ENCODE results near the gene SMYD3.
"Not testable (repeated sequence)": the region's sequence is repeated elsewhere in the genome, so short reads cannot be mapped to it uniquely, and the experiment has no call there.

The SMYD3 gene

GRCh38 chr1:245714027-245714426 is 793.1 kb downstream of the SMYD3 start:
- not testable (repeated sequence) for H3K9me3 ChIP-seq (ENCODE audit: control insufficient read depth in 2 of 2, low read length in 2 of 2); H3K4me1 ChIP-seq (ENCODE audit: control insufficient read depth in 2 of 2, insufficient read depth in 2 of 2, low read length in 2 of 2); H3K9ac ChIP-seq (ENCODE audit: low read depth in 1 of 2, low read length in 2 of 2); H3K27ac ChIP-seq (ENCODE audit: low read depth in 2 of 2, low read length in 2 of 2); H3K36me3 ChIP-seq (ENCODE audit: control insufficient read depth in 2 of 2, insufficient read depth in 2 of 2, low read length in 2 of 2); H3K4me3 ChIP-seq (ENCODE audit: low read length in 2 of 2); H3K27me3 ChIP-seq (ENCODE audit: control insufficient read depth in 2 of 2, insufficient read depth in 2 of 2, low read length in 2 of 2)

DNA sequence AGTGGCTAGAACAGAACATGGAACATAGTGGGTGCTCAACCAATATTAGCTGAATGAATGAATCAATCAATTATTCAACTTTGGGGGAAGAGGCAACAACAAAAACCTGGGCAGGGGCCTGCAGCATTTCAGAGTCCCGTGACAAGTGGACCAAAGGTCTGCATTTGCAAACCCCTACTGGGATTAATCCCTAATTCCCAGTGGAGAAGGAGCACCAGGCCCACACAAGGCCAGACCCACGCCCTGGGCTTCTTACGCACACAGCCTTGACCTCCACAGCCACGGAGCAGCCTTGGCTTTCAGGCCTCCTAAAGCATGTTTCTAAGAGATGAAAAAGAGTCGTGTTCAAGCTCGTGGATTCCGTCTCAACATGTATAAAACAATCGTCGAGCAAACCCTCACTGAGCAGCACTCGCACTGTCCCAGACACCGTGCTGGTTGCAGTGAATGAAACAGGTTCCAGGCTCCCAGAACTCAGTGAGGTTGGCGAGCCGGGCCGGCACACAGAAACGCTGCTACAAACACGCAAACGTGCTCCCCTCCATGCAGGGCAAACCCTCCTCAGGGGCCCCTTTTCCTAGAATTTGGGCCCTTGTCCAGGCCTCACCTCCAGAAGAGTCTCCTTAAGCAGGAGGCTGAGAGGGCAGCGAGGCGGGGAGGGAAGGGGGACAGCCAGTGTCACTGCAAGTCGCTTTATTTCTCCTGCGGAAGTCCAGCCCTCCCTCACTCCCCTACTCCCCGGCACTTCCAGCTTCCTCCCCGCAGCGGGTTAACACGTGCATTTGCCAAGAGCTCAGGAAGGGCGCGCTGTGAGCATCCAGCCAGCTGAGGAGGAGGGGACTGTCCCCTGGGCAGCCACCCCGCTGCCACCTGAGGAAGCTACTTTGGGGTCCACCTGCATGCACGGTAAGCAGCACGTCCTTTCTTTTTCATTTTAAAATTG is 795.8 kb downstream of the SMYD3 start:
- no peak overlapping the region for H3K27ac ChIP-seq (ENCODE audit: low read depth in 2 of 2, low read length in 2 of 2)
- no peaks in the 10 kb centered on the region for H3K4me1 ChIP-seq (ENCODE audit: control insufficient read depth in 2 of 2, insufficient read depth in 2 of 2, low read length in 2 of 2)
- no peaks in the 10 kb centered on the region for H3K36me3 ChIP-seq (ENCODE audit: control insufficient read depth in 2 of 2, insufficient read depth in 2 of 2, low read length in 2 of 2)
- H3K9me3 ChIP-seq (ENCODE audit: control insufficient read depth in 2 of 2, low read length in 2 of 2), result no peaks in the 10 kb centered on the region
- H3K9ac ChIP-seq (ENCODE audit: low read depth in 1 of 2, low read length in 2 of 2), result no peak overlapping the region
- no peak overlapping the region for H3K4me3 ChIP-seq (ENCODE audit: low read length in 2 of 2)
- H3K27me3 ChIP-seq (ENCODE audit: control insufficient read depth in 2 of 2, insufficient read depth in 2 of 2, low read length in 2 of 2), result no peaks in the 10 kb centered on the region

GRCh38 chr1:245707941-245708340 is 799.1 kb downstream of the SMYD3 start:
- no peaks in the 10 kb centered on the region for H3K9me3 ChIP-seq (ENCODE audit: control insufficient read depth in 2 of 2, low read length in 2 of 2)
- no peak overlapping the region for H3K4me3 ChIP-seq (ENCODE audit: low read length in 2 of 2)
- H3K27ac ChIP-seq (ENCODE audit: low read depth in 2 of 2, low read length in 2 of 2), result no peak overlapping the region
- no peaks in the 10 kb centered on the region for H3K36me3 ChIP-seq (ENCODE audit: control insufficient read depth in 2 of 2, insufficient read depth in 2 of 2, low read length in 2 of 2)
- no peaks in the 10 kb centered on the region for H3K4me1 ChIP-seq (ENCODE audit: control insufficient read depth in 2 of 2, insufficient read depth in 2 of 2, low read length in 2 of 2)
- H3K9ac ChIP-seq (ENCODE audit: low read depth in 1 of 2, low read length in 2 of 2), result no peak overlapping the region
- H3K27me3 ChIP-seq (ENCODE audit: control insufficient read depth in 2 of 2, insufficient read depth in 2 of 2, low read length in 2 of 2), result no peaks in the 10 kb centered on the region

DNA sequence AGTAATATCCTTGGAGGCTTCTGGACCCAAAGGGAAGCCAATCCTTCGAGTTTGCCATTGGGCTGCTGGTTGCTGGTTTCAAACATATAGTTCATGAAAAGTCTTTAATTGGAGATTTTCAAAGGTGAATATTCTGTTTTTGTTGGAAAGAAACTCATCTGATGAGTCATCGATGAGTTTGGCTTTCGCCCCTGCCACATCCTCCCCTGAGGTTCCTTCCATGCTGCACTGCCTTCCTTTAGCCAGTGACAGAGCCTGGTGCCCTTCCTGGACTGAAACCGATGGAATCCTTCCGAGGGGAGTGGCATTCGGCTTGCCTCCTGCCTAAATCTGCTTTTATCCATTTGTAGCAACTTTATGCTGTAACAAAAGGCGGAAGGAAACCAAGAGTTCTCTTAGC is 802.3 kb downstream of the SMYD3 start:
- H3K27me3 ChIP-seq (ENCODE audit: control insufficient read depth in 2 of 2, insufficient read depth in 2 of 2, low read length in 2 of 2), result no peaks in the 10 kb centered on the region
- no peaks in the 10 kb centered on the region for H3K9me3 ChIP-seq (ENCODE audit: control insufficient read depth in 2 of 2, low read length in 2 of 2)
- H3K4me1 ChIP-seq (ENCODE audit: control insufficient read depth in 2 of 2, insufficient read depth in 2 of 2, low read length in 2 of 2), result no peaks in the 10 kb centered on the region
- H3K36me3 ChIP-seq (ENCODE audit: control insufficient read depth in 2 of 2, insufficient read depth in 2 of 2, low read length in 2 of 2), result no peaks in the 10 kb centered on the region
- H3K9ac ChIP-seq (ENCODE audit: low read depth in 1 of 2, low read length in 2 of 2), result no peak overlapping the region
- H3K27ac ChIP-seq (ENCODE audit: low read depth in 2 of 2, low read length in 2 of 2), result no peak overlapping the region
- no peak overlapping the region for H3K4me3 ChIP-seq (ENCODE audit: low read length in 2 of 2)

DNA sequence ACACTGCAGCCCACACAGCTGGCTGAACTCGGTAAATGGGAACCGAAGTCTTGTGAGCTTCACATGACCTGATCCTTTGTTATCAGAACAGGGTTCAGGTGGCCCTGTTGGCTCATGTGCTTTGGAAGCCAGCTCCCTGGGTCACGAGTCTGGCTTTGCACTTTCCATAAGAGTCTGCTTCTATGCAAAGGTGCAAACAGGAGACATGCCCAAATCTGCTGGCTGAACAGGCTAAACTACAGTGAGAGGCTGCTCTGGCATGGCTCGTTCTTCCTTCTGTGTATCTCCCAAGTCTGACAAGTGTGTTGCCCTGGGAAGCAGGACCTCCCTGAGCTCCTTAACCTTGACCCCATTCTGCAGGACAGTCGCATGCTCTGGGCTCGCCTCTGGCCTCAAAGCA is 802.7 kb downstream of the SMYD3 start:
- Histone ChIP-seq H3K4me1 (ENCODE audit: control insufficient read depth in 2 of 2, insufficient read depth in 2 of 2, low read length in 2 of 2) (no peaks in the 10 kb centered on the region), H3K9me3 (ENCODE audit: control insufficient read depth in 2 of 2, low read length in 2 of 2) (no peaks in the 10 kb centered on the region), H3K27ac (ENCODE audit: low read depth in 2 of 2, low read length in 2 of 2) (no peak overlapping the region), H3K9ac (ENCODE audit: low read depth in 1 of 2, low read length in 2 of 2) (no peak overlapping the region), H3K4me3 (ENCODE audit: low read length in 2 of 2) (no peak overlapping the region), H3K27me3 (ENCODE audit: control insufficient read depth in 2 of 2, insufficient read depth in 2 of 2, low read length in 2 of 2) (no peaks in the 10 kb centered on the region), H3K36me3 (ENCODE audit: control insufficient read depth in 2 of 2, insufficient read depth in 2 of 2, low read length in 2 of 2) (no peaks in the 10 kb centered on the region)

- H3K36me3 ChIP-seq (ENCODE audit: control insufficient read depth in 2 of 2, insufficient read depth in 2 of 2, low read length in 2 of 2), result no peaks in the 10 kb centered on the region
- H3K9ac ChIP-seq (ENCODE audit: low read depth in 1 of 2, low read length in 2 of 2), result no peak overlapping the region
Measured at GRCh38 chr1:245702346-245702745, 804.7 kb downstream of the SMYD3 start.

DNA sequence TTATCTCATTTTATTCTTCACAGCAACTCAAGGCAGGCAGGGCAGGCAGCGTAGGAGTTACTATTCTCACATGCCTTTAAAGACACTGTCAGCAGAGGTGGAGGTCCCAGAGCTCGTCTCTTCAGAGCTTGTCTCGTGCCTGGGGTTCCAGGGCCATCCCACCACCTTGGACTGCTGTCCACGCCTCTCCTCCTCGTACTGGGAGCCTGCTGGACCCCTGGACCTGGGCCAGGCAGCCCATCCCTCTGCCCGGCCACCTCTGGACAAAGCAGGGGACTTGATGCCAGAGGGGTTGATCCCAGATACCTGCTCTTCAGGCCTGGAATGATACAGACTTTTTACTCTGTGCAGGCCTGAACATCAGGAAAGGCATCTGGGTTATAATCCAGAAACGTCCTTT is 805.4 kb downstream of the SMYD3 start:
- no peaks in the 10 kb centered on the region for H3K4me1 ChIP-seq (ENCODE audit: control insufficient read depth in 2 of 2, insufficient read depth in 2 of 2, low read length in 2 of 2)
- no peaks in the 10 kb centered on the region for H3K9me3 ChIP-seq (ENCODE audit: control insufficient read depth in 2 of 2, low read length in 2 of 2)
- no peaks in the 10 kb centered on the region for H3K27me3 ChIP-seq (ENCODE audit: control insufficient read depth in 2 of 2, insufficient read depth in 2 of 2, low read length in 2 of 2)
- no peak overlapping the region for H3K27ac ChIP-seq (ENCODE audit: low read depth in 2 of 2, low read length in 2 of 2)
- H3K36me3 ChIP-seq (ENCODE audit: control insufficient read depth in 2 of 2, insufficient read depth in 2 of 2, low read length in 2 of 2), result no peaks in the 10 kb centered on the region
- H3K9ac ChIP-seq (ENCODE audit: low read depth in 1 of 2, low read length in 2 of 2), result no peak overlapping the region
- no peak overlapping the region for H3K4me3 ChIP-seq (ENCODE audit: low read length in 2 of 2)

More at GRCh38 chr1:245702346-245702745, 804.7 kb downstream of the SMYD3 start:
- H3K9me3 ChIP-seq (ENCODE audit: control insufficient read depth in 2 of 2, low read length in 2 of 2), result no peaks in the 10 kb centered on the region
- H3K4me1 ChIP-seq (ENCODE audit: control insufficient read depth in 2 of 2, insufficient read depth in 2 of 2, low read length in 2 of 2), result no peaks in the 10 kb centered on the region
- H3K4me3 ChIP-seq (ENCODE audit: low read length in 2 of 2), result no peak overlapping the region
- H3K27ac ChIP-seq (ENCODE audit: low read depth in 2 of 2, low read length in 2 of 2), result no peak overlapping the region
- H3K27me3 ChIP-seq (ENCODE audit: control insufficient read depth in 2 of 2, insufficient read depth in 2 of 2, low read length in 2 of 2), result no peaks in the 10 kb centered on the region

- Histone ChIP-seq H3K36me3 (ENCODE audit: control insufficient read depth in 2 of 2, insufficient read depth in 2 of 2, low read length in 2 of 2) (no peaks in the 10 kb centered on the region), H3K4me1 (ENCODE audit: control insufficient read depth in 2 of 2, insufficient read depth in 2 of 2, low read length in 2 of 2) (no peaks in the 10 kb centered on the region), H3K9me3 (ENCODE audit: control insufficient read depth in 2 of 2, low read length in 2 of 2) (no peaks in the 10 kb centered on the region)
Measured at GRCh38 chr1:245700631-245701030, 806.4 kb downstream of the SMYD3 start.

More at GRCh38 chr1:245700631-245701030, 806.4 kb downstream of the SMYD3 start:
- Histone ChIP-seq H3K9ac (ENCODE audit: low read depth in 1 of 2, low read length in 2 of 2) (no peak overlapping the region), H3K27ac (ENCODE audit: low read depth in 2 of 2, low read length in 2 of 2) (no peak overlapping the region), H3K4me3 (ENCODE audit: low read length in 2 of 2) (no peak overlapping the region), H3K27me3 (ENCODE audit: control insufficient read depth in 2 of 2, insufficient read depth in 2 of 2, low read length in 2 of 2) (no peaks in the 10 kb centered on the region)

Measured in mucosa of rectum (tissue), 2 donors.